HG02938 (cell line): ENCODE results near the gene CDS2.

Experiments used
- ATAC-seq: cut with Tn5 transposase; IDR thresholded peaks from one replicate; pipeline ENCODE4 v1.9.1; 2021; ENCODE audit warnings: mild to moderate bottlenecking, moderate library complexity; ENCODE audit not compliant: unreplicated experiment

Gene CDS2

DNA sequence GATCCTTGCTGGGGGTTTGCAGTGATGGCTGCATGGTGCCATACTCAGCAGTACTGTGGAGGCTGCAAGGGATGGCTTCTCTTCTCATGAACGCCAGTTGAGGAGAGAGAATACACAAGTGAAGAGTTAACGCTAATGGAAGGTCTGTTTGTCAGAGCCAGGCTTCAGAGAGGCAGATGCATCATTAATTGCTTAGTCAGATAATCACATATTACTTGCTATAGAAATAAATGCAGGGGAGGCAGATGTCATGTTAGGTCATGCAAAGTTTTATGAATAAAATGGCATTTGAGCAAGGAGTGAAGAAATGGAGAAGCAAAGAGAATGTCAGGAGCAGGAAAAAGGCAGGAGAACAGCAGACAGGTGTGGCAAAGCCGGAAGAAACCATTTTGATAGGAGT is 51.2 kb downstream of the CDS2 start:
- no peak for ATAC-seq

DNA sequence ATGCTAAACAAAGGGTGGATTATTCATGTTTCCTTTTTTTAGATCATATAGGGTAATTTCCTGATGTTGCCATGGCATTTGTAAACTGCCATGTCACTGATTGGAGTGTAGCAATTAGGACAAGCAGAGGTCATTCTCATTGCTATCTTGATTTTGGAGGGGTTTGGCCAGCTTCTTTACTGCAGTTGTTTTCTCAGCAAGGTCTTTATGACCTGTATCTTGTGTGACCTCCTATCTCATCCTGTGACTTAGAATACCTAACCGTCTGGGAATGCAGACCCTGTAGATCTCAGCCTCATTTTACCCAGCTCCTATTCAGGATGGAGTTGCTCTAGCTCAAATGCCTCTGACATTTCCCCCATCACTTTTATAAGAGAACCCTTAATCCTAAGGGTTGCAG is 53.6 kb downstream of the CDS2 start:
- ATAC-seq: no peak

DNA sequence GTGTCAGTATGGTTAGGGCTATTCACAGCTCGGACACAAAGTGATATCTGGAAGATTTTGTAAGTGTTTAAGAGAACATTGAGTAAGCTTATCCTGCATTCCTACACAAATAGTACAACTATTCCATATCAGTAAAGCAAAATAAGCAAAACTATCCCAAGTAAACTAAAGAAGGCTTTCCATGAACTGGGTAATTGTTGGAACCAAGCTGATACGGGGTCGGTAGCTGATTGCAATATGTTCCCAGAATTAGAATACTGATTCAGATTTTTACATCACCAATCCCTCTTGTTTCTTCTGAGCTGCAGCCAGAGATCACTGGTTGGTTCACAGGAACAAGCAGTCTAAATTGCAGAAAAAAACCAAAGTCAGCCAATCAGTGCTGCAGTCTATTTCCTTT is 54.1 kb downstream of the CDS2 start:
- no peak for ATAC-seq

DNA sequence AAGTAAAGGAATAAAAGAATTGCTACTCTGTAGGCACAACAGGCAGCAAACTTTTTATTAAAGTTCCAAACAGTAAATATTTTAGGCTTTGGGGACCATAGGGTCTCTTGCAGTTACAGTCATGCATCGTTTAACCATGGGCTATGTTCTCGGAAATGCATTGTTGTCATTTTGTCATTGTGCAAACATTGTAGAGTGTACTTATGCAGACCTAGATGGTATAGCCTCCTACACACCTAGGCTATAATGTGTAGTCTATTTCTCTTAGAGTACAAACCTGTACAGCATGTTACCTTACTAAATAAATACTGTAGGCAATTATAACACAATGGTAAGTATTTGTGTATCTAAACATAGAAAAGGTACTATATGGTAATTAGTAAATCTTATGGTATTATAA is 54.7 kb downstream of the CDS2 start:
- ATAC-seq: no peak

DNA sequence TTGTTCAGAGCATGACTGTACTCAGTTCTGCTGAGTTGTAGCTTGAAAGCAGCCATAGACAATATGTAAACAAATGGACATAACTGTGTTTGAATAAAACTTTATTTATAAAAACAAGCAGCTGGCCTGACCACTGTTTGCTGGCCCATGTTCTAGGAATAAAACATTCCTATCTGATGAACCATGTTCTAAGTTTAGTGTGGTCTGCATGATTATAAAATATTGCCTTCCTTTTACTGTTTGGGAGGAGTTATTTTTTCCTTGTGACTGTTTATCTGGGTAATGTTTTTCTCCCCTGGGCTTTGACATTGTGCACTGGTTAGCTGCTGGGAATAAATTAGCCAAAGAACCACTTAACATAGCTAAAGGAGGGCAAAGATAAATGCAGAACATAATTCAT is 55.1 kb downstream of the CDS2 start:
- no peak for ATAC-seq

DNA sequence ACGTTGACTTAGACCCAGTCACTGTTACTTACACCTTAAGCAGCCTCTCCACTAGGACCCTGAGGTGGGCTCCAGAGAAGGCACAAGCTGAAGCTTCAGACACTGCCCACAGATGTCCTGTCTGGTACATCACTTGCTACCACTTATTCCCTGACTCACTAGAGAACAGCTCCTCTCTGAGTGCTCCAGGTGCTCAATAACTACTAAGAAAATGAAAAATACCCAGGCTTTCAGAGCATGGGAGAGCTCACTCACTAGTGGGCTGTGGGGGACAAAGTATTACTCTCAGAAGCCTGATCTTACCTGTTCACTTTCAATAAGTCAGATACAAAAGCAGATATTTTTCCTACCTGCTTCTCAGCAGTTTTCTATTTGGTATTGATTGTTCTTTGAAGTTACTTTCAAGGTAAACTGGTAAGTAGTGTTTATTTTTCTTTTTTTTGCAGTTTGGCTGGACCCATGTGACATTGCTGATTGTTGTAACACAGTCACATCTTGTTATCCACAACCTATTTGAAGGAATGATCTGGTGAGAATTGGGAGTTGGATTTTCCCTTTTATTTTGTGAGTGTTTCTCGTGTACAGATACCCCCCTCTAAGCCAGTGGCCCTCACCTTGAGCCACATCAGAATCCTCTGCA is 55.9 kb downstream of the CDS2 start:
- no peak for ATAC-seq

DNA sequence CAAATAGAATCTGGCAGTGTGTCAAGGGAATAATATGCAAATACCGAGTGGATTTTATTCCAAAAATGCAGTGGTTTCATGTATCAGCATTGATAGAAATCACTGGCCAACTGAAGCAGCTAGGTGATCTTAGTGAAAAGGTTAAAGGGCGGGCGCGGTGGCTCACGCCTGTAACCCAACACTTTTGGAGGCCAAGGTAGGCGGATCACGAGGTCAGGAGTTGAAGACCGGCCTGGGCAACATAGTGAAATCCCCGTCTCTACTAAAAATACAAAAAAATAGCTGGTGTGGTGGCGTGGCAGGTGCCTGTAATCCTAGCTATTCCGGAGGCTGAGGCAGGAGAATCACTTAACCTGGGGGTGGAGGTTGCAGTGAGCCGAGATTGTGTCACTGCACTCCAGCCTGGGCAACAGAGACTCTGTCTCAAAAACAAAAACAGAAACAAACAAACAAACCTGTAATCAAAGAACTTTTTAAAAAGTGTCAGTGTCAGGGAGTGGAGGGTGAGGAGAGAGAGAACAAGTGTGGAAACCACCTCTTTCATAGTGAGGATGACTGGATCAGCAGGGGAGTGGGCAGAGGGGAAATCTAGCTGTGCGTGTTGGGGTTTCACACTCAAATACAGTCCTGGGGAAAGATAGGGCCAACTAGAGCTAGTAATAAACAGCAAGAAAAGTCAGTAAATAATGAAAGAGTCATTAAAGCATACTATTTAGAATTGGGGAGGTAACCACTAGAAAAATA is 57.1 kb downstream of the CDS2 start:
- ATAC-seq: no peak

DNA sequence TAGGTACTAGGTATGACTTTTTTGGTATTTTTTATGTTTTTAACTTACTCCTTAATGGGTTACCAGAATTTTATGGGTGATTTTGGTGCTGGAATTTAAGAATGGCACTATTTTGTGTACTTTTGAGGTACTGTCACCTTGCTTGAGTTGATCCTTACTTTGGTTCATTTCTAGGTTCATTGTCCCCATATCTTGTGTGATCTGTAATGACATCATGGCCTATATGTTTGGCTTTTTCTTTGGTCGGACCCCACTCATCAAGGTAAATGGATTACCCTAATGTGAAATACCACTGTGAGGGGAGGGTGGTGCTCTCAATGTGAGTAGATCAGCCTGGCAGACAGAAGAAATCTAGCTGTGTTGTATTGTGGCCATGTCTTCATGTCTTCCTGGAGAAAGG is 57.9 kb downstream of the CDS2 start:
- ATAC-seq: no peak

DNA sequence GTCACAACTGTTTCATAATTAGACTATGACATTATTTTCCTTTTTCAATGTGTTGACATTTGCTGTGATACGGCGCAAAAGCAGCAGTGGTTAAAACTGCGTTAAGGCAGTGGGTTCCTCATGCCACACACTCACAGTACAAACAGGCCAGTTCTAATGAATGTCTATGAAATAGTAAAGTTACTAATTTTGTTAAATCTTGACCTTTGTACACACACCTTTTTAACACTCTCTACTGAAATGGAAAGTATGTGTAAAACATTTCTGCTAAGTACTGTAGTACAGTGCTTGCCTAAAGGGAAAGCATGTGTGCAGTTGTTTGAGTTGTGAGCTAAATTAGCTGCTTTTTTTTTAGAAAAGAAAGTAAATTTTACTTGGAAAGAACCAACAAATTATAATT is 60.3 kb downstream of the CDS2 start:
- no peak for ATAC-seq

DNA sequence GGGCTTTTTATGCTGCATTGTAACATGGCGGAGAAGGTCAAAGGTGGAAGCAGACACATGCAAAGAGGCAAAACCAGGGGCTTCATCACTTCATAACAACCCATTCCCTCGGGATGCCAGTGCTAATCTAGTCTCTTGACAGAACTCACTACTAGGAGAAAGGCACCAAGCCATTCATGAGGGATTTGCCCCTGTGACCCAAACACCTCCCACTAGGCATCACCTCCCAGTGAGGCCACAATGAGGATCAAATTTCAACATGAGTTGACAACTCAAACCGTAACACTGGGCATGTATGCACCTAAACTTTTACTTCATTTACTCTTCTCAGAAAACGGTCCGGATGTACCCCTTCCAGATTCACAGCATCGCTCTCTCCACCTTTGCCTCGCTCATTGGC is 61.9 kb downstream of the CDS2 start:
- ATAC-seq: no peak

DNA sequence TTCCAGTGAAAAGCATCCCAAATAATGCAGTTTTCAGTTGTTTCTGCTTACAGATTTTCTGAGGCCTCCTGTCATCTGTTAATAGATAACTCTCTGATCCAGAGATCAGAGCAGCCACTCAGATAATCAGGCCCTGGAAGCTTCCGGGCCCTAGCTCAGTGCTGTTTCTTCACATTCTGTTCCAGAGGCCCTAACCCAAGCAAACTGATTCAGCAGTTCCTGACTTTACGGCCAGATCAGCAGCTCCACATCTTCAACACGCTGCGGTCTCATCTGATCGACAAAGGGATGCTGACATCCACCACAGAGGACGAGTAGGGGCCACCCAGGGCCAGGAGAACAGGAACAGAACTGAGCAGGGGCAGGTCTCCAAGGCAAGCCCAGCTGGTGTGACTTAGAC is 63.1 kb downstream of the CDS2 start:
- ATAC-seq: no peak

DNA sequence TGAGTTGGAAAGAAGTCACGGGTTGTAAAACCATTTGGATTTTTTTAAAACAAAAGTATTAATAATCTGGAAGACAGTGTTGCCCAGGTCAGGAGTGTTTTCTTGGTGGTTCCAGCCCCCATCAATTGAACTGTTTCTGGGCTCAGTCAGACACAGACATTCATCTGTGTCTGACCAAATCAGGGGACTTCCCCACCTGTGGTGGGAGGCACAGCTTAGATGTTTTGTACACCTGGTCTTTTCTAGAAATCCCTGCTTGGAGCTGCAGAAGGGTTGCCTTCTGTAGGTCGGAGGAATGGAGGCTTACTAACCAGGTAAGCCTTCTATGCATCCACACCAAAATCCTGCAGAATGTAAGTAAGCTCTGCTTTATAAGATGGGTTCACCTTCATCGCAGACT is 63.6 kb downstream of the CDS2 start:
- no peak for ATAC-seq

DNA sequence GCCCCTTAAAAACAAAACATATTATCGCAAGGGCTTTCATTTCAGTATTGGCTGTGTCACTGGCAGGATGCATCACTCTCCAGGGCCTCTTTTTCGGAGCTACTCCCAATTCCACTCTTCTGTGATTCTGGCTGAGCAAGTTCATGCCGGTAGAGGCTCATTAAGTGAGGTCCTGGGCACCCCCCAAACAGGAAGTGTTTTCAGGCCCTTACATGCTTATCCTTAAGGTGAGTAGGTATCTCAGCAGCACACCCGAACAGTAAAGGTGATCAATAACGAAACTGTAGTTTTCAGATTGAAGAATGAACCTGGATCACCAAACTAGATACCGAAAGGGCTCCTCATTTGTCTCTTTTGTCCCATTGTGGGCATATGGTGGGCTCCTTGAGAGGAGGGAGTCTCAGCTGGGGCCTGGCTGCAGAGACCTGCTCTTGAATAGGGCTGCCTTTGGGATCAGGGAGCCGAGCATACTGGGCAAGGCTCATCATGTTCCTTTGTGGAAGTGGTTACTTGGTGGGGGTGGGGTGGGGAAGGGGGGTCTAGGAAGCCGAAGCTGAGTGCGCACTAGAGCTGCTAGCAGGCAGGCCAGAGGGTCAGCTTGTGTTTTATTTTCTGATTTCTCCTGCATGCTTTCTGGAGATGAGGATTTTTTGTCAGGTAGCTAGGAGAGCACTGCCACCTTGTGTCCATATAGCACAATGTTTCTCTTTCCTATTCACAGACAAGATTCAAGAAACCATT is 65.2 kb downstream of the CDS2 start:
- ATAC-seq: no peak

DNA sequence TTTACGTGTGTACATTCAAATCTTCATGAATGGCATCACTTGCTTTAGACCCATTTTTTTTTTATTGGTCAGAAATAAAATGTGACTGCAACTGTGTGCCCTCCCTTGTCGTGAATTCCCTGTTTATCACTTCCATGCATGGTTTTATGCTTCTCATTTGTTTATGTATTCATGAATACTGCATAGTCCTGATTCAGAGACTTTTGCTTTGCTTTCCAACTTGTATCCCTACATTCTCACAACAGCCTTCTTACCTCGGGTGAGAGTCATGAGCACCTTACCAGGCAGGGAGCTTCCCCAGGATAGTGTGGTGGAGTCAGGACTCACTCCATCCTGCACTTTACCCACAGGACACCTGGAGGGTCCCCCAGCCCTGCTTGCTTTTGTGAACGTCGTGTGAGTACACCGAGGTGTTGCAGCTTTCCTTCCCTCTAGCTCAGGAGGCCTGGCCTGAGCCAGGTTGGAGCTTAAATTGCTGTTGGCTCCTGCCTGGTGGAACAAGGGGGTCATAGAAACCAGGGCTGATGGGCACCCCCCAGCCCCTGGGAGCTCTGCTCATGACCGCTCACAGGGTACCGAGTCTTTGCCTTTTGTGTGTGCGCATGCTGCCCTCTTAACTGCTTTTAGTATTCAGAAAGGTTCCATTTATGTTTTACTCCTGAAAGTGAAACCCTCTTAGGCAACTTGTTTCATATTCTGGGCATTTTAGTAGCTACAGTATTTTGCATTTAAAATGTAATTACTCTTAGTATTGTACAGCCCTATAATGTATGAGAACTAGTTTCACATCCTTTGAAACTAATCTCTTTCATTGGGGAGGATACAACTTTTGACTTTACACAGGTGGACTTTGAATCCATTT is 66.0 kb downstream of the CDS2 start:
- peak; percentile 54 for ATAC-seq

DNA sequence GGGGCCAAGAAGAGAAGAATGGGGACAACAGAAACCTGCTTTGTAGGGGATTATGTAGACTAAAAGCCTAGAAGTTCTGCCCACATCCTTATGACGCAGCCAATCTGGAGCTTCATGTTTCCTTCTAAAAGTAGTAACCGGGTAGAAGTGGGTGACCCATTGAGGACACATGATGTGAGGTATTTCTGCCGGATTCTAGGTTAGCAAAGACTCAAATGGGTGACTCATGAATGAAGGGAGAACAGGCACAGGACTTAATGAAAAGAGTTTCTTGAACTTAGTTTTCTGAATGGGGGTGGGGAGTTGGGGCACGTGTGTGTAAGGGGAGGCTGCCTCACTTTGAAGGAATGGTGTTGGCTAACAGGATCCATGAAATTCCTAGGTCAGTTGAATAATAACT is 68.8 kb downstream of the CDS2 start:
- no peak for ATAC-seq

DNA sequence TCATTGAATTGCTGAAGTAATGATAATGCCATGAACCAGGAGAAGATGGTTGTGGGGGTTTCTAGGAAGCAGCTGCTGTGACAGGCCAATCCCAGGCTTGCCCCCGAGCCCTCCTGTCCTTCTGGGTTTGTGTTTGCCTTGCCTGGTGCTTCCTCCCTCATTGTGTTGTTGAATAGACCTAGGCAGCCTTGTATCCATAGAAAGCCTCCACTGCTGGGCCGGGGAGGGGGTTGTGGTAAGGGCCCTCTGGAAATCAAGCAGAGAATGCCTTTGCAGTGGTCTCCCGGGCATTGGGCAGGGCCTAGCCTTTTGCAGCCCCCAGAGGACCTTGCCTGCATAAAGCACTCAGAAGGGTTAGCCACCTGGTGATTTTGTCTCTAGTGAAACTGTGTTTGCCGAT is 69.3 kb downstream of the CDS2 start:
- ATAC-seq: no peak

DNA sequence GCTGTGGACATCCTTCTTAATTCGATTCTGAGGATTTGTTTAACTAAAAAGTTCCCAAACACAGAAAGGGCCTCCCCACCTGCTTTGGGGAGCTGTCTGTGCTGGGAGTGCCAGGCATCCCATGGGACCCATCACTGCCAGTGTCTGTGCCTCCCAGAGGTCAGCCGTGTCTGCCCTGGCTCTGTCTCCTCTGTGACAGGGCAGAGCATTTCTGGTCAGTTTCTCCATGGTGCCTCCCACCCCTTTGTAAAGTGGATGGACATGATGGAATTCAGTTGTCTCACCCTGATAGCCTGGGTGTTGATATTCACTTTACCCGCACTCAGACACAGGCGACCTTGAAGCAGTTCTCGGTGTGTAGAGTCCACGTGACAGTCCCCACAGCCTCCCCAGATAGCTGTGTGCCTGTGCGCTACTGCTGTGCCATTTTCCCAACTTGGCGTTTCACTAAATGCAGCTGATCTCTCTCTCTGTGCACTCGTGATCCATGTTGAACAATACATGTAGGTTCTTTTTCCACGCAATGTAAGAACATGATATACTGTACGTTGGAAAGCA is 70.5 kb downstream of the CDS2 start:
- ATAC-seq: no peak

DNA sequence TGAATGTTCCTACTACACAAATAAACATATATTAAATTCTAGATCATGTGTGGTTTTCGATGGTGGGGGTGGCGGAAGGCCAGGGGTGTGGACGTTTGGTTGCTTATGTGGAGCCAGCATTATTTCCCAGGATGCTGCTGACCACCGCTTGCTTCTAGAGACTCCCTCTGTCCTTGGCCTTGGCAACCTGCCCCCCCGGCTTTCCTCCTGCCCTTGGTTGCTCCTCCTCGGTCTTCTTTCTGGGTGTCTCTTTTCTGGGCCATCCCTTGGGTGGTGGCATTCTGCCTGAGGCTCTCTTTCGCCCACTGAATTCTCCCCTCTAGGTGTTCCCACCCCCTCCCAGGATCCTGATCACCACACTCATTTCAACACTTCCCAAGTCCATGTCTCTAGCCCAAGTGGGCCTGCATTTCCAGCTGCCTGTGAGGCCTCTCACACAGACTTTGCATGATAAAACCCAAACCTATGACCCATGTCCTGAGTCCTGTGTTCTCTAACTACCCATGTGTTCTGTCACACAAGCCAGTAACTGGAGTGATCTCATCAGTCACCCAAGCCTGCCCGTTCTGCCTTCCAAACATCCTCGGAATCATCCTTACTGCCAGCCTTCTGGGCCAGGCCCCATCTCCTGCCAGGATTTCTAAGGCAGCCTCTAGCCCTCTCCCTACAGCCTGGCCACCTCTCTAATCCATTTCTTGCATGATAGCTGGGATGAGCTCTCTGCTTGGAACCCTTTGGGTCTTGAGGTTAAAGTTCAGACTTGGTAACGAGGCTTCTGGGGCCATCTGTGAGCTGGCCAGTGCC is 71.2 kb downstream of the CDS2 start:
- ATAC-seq: no peak

DNA sequence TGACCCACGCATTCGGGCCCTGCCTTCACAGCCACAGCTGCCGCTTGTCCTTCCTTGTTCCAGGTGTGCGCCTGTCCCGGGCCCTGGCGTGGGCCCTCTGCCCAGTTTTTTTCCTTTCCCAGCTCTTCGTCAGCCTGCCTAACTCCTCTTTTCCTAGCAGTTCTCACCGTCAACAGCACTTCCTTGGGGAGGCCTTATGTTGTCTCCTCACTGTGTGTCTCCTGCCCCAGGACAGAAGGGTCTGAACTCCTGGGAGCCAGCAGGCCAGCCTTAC is 71.8 kb downstream of the CDS2 start:
- no peak for ATAC-seq

DNA sequence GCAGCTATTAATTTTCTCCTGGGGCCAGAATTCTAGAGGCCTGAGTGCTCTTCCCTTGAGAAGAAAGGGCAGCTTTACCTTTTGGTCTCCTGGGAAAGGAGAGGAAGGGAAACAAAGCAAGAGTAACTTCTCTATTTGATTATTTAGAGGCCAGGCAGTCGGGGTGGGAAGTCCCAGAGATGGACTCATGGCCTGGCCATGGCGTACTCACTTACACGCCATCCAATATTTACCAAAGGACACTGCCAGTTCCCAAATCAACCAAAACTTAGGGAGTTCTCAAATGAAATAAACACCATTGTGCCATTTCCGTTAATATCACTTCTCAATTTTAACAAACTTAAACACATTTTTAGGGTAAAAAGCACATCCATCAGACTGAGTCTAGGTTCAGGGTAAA is 76.6 kb downstream of the CDS2 start:
- ATAC-seq: no peak
